Left ventricle myocardium inferior (tissue), 1 donor: ENCODE results near the gene TSPAN4. TPM values are rescaled to one million over a fixed set of nuclear protein-coding genes. Genes with fewer than 3 reads are reported as not detected.

ENCODE experiments used
- DNase-seq: peaks from one replicate; pipeline ENCODE4 v3.0.0-alpha.2; 2020
- H3K27ac ChIP-seq: fragments of 200-600 bp; replicated peaks from 2 replicates; pipeline ENCODE4 v1.8.0; 2021
- H3K27me3 ChIP-seq: fragments of 200-600 bp; 2 replicates; pipeline ENCODE4 v1.8.0; 2021; ENCODE audit warnings: low read depth
- H3K36me3 ChIP-seq: fragments of 200-600 bp; 2 replicates; pipeline ENCODE4 v1.8.0; 2021
- H3K4me1 ChIP-seq: fragments of 200-600 bp; 2 replicates; pipeline ENCODE4 v1.8.0; 2021
- H3K4me3 ChIP-seq: fragments of 200-600 bp; 2 replicates; pipeline ENCODE4 v1.8.0; 2021; ENCODE audit warnings: mild to moderate bottlenecking, moderate library complexity
- H3K9me3 ChIP-seq: fragments of 200-600 bp; replicated peaks from 2 replicates; pipeline ENCODE4 v1.8.0; 2021
- intact Hi-C: fragments of 100-400 bp; cut with micrococcal nuclease; formaldehyde crosslinking; loops from one replicate; pipeline ENCODE4 v1.11.0; 2022
- total RNA-seq: library from RNA; stranded (reverse); fragmentation: NEBNext Ultra II Directional; extraction: Animal tissue kit (Norgen Biotek cat#: 25700); gene quantifications from one replicate; pipeline ENCODE4 v1.2.1, GENCODE V29; 2021
- TF ChIP-seq, protein P1 (sequence below): fragments of 200-600 bp; IDR thresholded peaks from 2 replicates; pipeline ENCODE4 v1.8.0; 2021; ENCODE audit warnings: antibody characterized with exemption, mild to moderate bottlenecking, borderline replicate concordance
- donor health status: DM: no; HTN: yes; CAD: no; lungs with severe emphysema.

The TSPAN4 gene
- total RNA-seq, 1 donor from 2014 or later, result 33.0 TPM

DNA sequence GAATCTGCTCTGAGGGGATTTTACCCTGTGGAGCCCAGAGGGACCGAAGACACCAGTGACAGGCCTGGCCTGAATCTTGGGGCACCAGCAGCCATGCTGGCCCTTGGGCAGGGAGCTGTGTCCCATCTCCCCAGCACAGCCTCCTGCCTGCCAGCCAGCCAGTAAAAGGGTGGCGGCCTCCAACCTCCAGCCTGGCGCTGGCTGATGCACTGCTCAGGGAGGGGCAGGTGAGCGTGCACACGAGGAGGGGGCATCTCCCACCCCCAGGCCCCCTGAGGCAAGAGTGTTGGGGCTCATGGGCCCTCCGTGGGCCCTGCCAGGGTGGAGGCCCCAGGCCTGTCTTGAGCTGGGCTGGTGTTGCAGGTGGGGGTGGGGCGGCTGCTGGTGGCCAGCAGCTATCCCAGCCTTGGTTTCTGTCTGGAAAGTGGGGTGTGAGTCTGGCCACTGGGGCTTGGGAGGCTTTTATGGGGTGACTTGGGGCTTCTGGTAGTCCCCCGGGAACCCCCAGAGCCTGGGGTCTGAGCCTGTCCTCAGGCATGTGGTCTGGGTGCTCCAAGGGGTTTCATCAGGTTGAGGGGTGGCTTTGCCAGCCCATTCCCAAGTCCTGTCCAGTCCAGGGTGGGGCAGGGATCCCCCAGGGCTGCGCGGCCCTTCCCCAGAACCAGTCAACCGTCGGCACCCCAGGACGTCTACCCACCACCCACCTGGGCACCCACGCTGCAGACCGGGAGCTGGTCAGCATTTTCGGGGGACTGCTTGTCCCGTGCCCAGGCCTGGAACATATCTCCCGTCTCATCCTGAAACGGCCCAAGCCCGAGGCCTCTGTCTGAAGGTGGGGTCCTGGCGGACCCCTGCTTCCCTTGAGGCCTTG, 17.8 kb downstream of the TSPAN4 start:
- peaks cover 51% of the 10 kb centered on the region for H3K4me1 ChIP-seq
- H3K9me3 ChIP-seq, result no peaks in the 10 kb centered on the region
- DNase-seq, result no peak
- no peaks in the 10 kb centered on the region for H3K27me3 ChIP-seq
- peak overlapping the region; percentile 39 for H3K4me3 ChIP-seq
- H3K36me3 ChIP-seq, result peaks cover 28% of the 10 kb centered on the region
- TF ChIP-seq, protein P1, sequence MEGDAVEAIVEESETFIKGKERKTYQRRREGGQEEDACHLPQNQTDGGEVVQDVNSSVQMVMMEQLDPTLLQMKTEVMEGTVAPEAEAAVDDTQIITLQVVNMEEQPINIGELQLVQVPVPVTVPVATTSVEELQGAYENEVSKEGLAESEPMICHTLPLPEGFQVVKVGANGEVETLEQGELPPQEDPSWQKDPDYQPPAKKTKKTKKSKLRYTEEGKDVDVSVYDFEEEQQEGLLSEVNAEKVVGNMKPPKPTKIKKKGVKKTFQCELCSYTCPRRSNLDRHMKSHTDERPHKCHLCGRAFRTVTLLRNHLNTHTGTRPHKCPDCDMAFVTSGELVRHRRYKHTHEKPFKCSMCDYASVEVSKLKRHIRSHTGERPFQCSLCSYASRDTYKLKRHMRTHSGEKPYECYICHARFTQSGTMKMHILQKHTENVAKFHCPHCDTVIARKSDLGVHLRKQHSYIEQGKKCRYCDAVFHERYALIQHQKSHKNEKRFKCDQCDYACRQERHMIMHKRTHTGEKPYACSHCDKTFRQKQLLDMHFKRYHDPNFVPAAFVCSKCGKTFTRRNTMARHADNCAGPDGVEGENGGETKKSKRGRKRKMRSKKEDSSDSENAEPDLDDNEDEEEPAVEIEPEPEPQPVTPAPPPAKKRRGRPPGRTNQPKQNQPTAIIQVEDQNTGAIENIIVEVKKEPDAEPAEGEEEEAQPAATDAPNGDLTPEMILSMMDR, result no peak
- intact Hi-C loops, result no loop called here
- peak overlapping the region; percentile 50 for H3K27ac ChIP-seq

DNA sequence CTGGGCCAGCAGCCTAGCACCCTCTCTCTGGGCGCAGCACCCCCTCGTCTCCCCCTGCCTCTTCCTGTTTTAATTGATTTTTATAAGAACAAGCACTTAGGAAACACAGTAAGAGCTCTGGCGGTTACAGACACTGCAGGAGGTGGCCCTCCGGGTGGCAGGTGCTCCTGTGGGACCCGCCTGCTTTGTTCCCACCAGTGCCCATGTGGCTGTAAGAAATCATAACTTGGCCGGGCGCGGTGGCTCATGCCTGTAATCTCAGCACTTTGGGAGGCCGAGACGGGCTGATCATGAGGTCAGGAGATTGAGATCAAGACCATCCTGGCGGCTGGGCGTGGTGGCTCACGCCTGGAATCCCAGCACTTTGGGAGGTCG, 18.4 kb downstream of the TSPAN4 start:
- no peak for DNase-seq
- Histone ChIP-seq H3K4me1 (peaks cover 45% of the 10 kb centered on the region), H3K27ac (no peak overlapping the region), H3K9me3 (no peaks in the 10 kb centered on the region), H3K36me3 (peaks cover 33% of the 10 kb centered on the region), H3K4me3 (no peak overlapping the region), H3K27me3 (no peaks in the 10 kb centered on the region)
- TF ChIP-seq, protein P1, result no peak
- intact Hi-C loops, result no loop called here

DNA sequence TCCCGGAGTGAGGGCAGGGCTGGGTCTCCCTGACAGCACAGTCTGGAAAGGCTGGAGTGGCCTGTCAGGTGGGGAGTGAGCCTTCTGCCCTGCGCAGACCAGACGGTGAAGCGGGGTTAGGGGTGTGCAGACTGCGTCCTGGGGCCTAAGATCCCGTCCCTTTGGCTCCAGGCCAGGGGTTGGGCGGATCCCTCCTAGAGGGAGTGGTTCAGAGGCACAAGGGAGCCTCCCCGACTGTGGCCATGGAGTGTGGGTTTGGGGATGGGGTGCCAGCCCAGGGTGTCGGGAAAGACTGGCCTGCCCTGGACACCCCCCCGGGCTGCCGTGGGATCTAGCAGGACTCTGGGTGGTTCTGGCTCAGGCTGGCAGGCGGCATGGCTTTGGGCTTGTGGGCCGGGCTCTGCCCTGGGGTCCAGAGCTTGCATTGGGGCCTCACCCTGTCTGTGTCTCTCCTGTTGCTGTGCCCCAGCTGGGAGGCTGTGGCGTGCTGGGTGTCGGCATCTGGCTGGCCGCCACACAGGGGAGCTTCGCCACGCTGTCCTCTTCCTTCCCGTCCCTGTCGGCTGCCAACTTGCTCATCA, 19.5 kb downstream of the TSPAN4 start:
- Histone ChIP-seq H3K27ac (peak overlapping the region; percentile 5), H3K27me3 (no peaks in the 10 kb centered on the region)

DNA sequence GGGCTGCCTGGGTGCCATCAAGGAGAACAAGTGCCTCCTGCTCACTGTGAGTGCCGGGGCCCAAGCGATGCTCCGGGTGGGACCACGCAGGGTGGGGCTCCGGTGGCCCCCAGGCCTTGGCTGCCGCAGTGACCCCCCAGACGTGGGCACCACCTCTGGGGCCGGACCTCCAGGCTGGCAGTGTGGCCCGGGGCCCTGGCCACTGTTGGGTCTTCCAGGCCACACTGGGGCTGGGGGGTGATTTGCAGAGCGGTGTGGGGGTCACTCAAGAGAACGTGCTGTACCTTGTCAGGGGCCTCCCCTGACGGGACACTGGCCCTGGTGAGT, 20.0 kb downstream of the TSPAN4 start:
- Histone ChIP-seq H3K27ac (peak overlapping the region; percentile 5), H3K4me1 (peaks cover 29% of the 10 kb centered on the region), H3K4me3 (no peak overlapping the region), H3K36me3 (peaks cover 45% of the 10 kb centered on the region), H3K27me3 (no peaks in the 10 kb centered on the region), H3K9me3 (no peaks in the 10 kb centered on the region)
- TF ChIP-seq, protein P1, result no peak
- no peak for DNase-seq
- intact Hi-C loops, result no loop called here

More for the DNA sequence above, 19.5 kb downstream of the TSPAN4 start:
- H3K4me3 ChIP-seq, result no peak overlapping the region
- TF ChIP-seq, protein P1, result no peak
- H3K36me3 ChIP-seq, result peaks cover 44% of the 10 kb centered on the region
- H3K9me3 ChIP-seq, result no peaks in the 10 kb centered on the region
- H3K4me1 ChIP-seq, result peaks cover 34% of the 10 kb centered on the region
- intact Hi-C loops, result no loop called here
- peak; percentile 51 for DNase-seq

DNA sequence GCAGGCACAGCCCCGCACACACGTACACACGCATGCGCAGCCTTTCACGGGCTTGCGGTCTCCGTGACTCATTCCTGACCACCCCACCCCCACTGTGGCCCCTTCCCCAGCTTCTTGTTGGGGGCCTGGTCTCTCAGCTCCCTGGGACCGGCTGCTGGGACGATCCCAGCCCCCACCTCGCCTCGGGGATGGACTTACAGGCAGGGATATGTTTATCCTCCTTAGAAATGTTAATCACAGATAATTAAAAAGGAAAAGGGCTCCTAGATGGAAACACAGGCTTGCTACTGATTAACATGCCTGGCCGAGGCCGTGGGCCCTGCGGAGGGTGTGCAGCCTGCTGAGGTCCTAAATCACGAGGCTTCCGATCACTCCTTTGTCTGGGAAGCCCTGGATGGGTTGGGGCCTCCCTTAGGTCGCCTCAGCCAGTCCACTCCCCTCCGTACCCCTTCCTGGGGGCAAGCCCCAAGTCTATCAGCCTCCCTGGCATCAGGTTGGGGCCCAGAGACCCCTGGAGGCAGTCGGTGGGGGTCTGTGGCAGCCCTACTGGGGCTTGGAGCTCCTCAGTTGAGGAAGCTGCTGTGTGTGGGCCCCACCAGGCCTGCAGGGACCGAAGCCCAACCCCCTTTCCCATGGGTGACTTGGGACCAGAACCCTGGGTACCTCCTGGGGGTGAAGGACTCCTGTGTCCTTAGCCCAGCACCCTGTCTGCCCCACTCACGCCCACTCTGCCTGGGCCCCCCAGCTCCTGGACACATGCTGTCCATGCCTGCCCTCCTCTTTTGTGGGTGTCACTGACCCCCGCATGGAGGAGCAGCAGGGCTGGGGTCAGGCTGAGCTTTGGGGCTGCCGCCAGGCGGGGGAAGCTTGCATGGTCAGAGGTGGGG, 20.6 kb downstream of the TSPAN4 start:
- Histone ChIP-seq H3K36me3 (peaks cover 45% of the 10 kb centered on the region), H3K4me1 (peaks cover 27% of the 10 kb centered on the region), H3K27me3 (no peaks in the 10 kb centered on the region), H3K4me3 (no peak overlapping the region), H3K27ac (no peak overlapping the region), H3K9me3 (no peaks in the 10 kb centered on the region)
- intact Hi-C loops, result no loop called here
- TF ChIP-seq, protein P1, result no peak
- DNase-seq, result no peak
